ENCODE measurements around the gene NOX5.
A peak's percentile ranks its signal among the peaks of the same experiment; 100 is the strongest.

Gene NOX5

DNA sequence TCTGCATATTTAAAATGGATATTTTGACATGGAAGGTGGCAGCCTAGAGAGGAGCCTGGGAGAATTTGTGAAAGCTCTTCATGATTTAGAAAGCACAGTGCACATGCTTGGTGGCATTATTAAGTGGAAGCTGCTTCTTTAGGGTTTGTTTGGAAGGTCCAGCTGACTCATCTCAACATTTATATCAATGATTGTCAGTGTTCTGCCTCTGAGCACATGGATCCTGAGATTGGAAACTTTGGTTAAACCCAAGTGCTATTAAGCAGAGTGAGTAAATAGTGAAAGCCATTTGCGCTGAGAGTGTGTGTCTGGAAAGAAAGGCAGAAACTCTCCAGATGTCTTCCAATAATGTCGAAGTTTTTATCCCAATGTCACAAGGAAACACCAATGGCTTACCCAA lies 7.4 kb downstream of the NOX5 start:
- DNase-seq (ENCODE audit: low read depth): no peak

GRCh38 chr15:69025320-69025719 lies 10.8 kb downstream of the NOX5 start:
- DNase-seq (ENCODE audit: low read depth): no peak

DNA sequence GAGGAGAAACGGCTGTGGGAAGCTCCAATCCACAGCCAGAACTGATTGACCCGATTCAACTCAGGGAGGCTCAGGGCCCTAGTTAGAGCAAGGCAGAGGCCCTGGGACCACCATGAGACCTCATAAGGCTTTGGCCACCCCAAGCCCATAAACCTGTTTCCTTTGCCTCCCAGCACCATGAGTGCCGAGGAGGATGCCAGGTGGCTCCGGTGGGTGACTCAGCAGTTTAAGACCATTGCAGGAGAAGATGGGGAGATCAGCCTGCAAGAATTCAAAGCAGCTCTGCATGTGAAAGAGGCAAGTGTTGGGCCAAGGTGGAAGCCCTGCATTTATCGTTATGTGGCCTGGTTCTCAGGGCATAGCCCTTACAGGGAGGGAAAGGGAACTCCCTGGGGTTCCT lies 11.9 kb downstream of the NOX5 start:
- no peak for DNase-seq (ENCODE audit: low read depth)

DNA sequence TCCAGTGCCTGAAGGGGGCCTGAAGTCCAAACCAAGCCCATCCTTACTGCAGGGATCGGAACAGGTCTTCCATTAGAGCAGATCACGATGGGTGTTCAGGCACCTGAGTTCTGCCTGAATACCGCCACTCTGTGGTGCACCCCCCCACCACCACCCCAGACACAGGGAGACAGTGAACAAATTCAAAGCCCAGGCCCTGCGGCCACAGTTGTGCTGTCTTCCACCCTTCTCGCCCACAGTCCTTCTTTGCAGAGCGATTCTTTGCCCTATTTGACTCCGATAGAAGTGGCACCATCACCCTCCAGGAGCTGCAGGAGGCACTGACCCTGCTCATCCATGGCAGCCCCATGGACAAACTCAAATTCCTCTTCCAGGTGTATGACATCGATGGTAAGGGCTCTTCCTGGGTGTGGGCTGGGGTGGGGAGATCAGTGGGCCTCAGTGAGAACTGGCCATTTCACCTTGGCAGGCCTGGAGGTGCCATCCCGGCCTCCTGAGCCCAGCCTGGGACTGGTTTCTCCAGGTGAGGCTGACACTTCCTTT lies 13.6 kb downstream of the NOX5 start:
- DNase-seq (ENCODE audit: low read depth): no peak

DNA sequence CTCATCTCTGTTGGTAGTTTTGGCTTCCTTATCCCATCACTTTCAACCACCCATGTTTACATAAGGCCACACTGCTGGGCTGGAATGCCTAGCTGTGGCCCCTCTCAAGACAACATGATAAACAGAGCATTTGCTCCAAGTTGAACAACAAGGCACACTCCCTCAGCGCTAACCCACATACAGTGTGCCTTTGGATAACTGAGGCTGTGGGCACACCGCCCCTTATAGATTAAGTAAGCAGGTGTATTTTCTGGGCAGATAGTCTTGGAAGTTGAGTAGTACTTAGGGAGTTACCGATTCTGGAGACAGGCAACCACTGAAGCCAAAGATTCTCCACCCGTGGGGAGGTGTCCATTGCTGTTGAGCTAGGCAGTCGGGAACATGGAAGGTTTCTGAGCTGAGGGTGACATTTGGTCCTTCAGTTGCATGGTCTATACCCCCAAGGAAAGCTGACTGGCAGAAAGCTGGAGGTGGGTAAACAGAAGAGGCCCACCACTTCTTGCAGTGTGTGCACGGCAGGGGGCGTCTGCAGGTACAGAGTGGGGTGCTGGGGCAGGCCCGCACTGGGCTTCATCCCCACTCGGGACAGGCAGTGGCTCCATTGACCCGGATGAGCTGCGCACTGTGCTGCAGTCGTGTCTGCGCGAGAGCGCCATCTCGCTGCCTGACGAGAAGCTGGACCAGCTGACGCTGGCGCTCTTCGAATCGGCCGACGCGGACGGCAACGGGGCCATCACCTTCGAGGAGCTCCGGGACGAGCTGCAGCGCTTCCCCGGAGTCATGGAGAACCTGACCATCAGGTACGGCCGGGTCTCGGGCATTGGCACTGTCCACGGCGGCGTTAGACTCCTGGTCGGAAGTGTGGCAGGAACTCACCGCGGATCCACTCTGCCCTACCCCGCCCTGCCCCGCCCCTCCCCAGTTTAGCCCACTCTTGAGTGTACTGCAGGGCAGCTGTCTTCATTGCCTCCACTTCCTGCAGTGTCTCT lies 16.8 kb downstream of the NOX5 start:
- peak; percentile 66 for DNase-seq (ENCODE audit: low read depth)

GRCh38 chr15:69032031-69032430 lies 17.5 kb downstream of the NOX5 start:
- no peak for DNase-seq (ENCODE audit: low read depth)

DNA sequence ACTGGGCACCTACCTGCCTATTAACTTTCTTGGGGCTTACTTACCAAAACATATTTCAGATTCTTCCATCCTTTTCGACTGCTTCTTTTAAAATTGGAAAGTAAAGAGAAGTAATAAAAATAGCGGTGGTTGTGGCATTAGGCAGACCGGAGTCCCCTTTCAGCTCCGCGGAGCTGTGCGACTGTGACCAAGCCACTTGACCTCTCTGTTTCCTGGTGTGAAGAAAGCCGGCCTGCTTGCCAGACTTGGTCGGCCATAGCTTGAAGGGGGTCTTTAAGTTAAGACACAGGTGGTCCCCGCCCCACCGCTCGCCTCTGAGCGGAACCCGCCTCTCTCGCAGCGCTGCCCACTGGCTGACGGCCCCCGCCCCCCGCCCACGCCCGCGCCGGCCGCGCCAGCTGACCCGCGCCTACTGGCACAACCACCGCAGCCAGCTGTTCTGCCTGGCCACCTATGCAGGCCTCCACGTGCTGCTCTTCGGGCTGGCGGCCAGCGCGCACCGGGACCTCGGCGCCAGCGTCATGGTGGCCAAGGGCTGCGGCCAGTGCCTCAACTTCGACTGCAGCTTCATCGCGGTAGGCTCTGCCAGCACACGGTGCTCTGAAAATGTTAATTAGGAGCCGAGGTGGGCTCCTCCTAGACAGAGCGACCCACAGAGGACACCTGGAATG lies 18.3 kb downstream of the NOX5 start:
- DNase-seq (ENCODE audit: low read depth): no peak

DNA sequence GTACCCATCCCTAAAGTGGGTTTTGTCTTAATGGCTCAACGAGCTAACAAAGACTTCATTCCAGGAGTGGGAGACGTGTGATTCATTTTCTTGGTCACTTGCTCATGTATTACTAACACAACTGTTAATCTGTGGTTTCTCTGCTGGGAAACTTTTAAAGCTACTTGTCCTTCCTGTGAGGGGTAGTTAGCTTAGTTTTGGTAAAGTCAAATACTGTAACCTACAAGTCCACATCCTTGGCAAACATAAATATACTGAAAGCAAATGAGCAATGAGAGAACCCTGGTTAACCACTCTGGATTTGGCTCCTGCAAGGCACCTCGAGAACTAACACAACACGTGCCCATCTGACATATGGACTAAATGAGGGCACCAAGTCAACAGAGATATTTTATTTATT lies 19.9 kb downstream of the NOX5 start:
- DNase-seq (ENCODE audit: low read depth): peak; percentile 87

- DNase-seq (ENCODE audit: low read depth): no peak
These were observed 20.9 kb downstream of the NOX5 start for GRCh38 chr15:69035205-69035917.

DNA sequence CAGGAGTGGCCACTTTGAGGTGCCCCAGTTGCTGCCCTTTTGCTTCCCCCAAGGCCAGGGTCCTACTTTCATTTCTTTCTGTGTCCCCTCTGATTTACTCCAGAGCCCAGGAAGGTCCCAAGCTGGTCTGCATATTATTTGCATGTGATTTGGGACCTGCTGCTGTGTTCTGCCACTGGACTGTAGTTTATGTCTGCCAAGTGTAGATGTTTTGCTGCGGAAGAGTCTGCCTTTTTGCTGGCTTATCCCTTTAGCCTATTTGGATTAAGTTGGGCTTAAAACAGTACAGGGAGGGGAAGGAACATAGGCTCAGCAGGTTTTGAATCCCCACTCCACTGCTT lies 21.4 kb downstream of the NOX5 start:
- no peak for DNase-seq (ENCODE audit: low read depth)

- no peak for DNase-seq (ENCODE audit: low read depth)
These were observed 22.3 kb downstream of the NOX5 start for GRCh38 chr15:69036826-69037225.

DNA sequence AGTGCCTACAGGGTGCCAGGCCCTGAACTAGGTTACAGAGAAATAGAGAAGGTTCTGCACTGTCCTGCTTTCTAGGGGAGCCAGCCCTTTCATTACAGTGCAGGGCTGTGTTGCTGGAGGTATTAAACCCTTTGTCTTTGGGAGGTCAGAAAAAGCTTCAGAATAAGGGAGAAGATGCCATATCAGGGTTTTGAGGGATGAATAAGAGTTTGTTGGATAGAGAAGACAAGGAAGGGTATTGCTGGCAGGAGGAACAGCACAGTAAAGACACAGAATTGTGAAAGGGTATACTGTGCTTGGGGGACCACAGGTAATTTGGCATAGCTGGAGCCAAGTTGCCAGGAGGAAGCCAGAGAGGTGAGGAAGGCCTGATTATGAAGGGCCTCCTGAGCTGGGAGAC lies 23.0 kb downstream of the NOX5 start:
- DNase-seq (ENCODE audit: low read depth): no peak

GRCh38 chr15:69037977-69038376 lies 23.5 kb downstream of the NOX5 start:
- no peak for DNase-seq (ENCODE audit: low read depth)

DNA sequence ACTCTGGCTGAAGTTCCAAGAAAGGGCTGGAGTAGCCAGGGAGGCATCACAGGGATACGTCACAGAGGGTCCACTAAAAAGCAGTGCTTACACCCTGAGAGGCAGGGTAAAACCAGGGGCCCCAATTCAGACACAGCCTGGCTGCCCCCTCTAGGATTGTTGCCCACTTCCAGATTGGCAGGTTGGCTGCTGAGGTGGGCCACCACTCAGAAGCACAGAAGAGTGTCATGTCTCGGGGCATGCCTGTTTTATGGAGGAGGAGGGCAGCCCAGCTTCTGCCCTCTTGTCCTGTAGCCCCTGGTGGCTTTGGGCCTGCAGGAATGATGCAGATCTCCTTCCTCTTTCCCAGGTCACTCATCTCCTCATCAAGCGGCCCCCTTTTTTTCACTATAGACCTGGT lies 24.0 kb downstream of the NOX5 start:
- DNase-seq (ENCODE audit: low read depth): no peak

- no peak for DNase-seq (ENCODE audit: low read depth)
These were observed 25.2 kb downstream of the NOX5 start for GRCh38 chr15:69039516-69040225.

DNA sequence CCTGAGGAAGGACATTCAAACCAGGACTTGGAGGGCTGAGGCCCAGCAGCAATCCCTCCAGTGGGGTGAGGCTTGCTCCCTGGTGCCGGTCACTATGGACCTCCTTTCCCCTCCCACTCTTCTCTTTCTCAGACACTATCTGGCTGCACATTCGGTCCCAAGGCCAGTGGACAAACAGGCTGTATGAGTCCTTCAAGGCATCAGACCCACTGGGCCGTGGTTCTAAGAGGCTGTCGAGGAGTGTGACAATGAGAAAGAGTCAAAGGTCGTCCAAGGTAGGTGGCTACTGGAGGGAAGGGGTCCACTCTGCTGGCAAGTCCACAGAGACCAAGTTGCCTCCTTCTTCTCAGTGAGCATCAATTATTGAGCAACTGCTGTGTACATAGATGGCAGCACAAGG lies 28.0 kb downstream of the NOX5 start:
- DNase-seq (ENCODE audit: low read depth): no peak

- DNase-seq (ENCODE audit: low read depth): peak; percentile 83
These were observed 31.3 kb downstream of the NOX5 start for GRCh38 chr15:69045802-69046201.

DNA sequence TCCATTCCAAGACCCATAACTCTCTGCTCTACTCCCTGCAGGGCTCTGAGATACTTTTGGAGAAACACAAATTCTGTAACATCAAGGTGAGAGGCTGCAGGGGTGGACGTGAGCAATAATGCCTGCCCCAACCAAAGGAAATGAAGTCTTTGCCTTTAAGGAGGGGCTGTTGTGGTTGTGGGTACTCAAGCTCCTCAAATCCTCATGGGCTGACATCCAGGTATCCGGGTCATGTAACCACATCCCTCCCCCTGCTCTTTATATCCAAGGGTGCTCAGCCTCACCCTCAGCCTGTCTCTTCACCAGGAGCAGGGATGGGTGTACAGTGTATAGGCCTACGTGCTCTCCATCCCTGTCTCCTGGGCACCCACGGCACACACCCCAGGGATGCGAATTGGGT lies 32.3 kb downstream of the NOX5 start:
- peak; percentile 8 for DNase-seq (ENCODE audit: low read depth)

DNA sequence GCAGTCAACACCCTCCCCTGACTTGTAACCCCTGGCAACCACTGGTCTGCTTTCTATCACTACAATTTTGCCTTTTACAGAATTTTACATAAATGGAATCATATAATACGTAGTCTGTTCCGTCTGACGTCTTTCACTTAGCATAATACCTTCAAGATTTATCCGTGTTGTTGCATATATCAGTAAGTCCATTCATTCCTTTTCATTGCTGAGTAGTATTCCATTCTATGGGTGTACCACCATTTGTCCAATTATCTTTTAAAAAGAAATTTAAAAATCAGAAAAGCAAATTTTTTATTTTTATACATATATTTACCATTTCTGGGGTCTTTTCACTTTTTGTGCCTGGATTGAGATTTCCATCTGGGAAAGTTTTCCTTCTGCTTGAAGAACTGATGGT lies 35.5 kb downstream of the NOX5 start:
- DNase-seq (ENCODE audit: low read depth): no peak

DNA sequence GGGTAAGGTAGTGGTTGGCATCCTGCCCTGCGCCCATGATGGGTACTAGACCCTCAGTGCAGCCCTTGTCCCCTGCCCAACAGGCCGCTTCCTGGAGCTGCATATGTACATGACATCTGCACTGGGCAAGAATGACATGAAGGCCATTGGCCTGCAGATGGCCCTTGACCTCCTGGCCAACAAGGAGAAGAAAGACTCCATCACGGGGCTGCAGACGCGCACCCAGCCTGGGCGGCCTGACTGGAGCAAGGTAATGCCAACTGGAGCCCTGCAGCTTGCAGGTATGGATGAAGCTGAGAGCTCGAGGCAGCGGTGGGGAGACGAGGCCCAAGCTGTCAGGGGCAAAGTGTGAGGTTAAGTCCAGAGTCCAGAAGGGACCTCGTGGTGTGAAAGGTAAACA lies 40.8 kb downstream of the NOX5 start:
- DNase-seq (ENCODE audit: low read depth): no peak

DNA sequence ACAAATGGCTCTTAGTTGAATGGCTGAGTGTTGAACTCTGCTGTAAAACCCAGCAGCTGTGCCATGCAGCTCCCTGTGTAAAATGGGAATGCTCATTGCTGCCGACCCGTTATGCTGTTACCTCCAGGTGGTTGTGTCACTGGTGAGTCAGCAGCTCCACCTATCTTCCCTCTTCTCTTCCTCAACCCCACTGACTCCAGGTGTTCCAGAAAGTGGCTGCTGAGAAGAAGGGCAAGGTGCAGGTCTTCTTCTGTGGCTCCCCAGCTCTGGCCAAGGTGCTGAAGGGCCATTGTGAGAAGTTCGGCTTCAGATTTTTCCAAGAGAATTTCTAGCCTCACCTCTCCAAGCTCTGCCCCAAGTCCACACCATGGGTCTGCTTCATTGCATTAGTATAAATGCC lies 41.9 kb downstream of the NOX5 start:
- DNase-seq (ENCODE audit: low read depth): no peak
